GM19238 (cell line): ENCODE results near the gene SPSB4.
"Not testable (repeated sequence)": the region's sequence is repeated elsewhere in the genome, so short reads cannot be mapped to it uniquely, and the experiment has no call there.

Source experiments
- DNase-seq: peaks from one replicate; pipeline ENCODE4 v3.0.0; 2011; ENCODE audit warnings: low spot score; ENCODE audit not compliant: insufficient read length

Gene SPSB4

DNA sequence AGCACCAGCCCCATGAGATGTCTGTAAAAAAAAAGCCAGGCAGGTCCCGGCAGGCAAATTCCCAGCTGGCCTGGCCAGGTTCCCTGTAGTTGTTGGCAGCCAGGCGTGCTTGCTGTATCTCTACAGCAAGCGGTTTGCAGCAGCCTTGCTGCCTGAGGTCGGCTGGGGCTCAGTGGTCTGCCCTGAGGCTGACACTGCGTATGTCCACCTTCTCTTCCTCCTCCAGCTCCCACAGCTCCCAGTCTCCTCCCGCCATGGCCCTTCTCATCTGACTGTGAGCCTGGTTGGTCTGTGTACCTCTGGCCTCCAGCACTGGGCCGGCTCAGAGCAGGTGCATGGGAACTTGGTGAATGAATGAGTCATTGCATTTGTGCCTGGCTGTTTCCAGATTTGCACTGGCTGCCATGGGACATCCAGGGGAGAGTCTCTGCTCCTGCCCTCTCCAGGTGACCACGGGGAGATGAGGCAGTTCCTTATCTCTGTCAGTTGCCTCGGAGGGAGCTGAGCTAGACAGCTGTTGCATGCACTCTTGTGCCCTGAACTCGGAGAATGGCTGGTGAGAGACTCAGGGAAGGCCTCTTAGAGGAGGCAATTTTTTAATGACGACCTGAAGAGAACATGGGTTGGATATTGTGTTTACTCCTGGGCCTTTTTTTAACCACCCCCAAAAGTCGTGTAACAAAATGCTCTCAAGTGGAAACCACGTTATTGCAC is 43.0 kb downstream of the SPSB4 start:
- DNase-seq = no peak

GRCh38 chr3:141094790-141095545 is 43.8 kb downstream of the SPSB4 start:
- no peak for DNase-seq

- no peak for DNase-seq
Observed at GRCh38 chr3:141095546-141095937, 44.4 kb downstream of the SPSB4 start.

GRCh38 chr3:141096164-141096563 is 45.0 kb downstream of the SPSB4 start:
- no peak for DNase-seq

DNA sequence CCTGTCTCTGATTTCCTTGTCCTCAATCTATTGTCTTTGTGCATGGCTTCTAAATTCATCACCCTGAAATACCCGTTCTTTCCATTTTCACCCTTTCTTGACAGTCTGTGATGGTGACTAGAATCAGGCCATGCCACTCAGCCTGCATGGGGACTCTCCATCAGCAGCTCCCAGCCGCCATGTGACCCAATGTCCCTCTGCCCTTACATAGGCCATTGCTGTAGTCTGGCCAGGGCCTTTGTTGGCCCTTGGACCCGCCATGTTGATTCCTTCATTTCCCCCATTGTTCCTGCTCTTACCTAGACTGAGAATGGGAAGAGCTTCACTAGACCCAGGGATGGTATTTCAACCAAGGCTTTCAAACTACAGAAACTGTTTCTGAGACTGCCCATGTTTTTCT is 45.8 kb downstream of the SPSB4 start:
- no peak for DNase-seq

DNA sequence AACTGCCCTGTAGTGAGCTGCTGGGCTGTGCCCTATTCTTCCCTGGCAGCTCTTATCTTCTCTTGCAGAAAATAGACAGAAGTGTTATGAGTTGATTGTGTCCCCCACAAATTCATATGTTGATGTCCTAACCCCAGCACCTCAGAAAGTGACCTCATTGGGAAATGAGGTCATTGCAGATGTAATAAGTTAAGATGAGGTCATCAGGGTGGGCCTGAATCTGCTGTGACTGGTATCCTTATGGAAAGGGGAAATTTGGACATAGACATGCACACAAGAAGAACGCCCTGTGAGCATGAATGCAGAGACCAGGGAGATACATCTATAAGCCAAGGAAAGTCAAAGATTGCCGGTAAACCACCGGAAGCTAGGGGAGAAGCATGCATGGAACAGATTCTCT is 49.0 kb downstream of the SPSB4 start:
- no peak for DNase-seq

GRCh38 chr3:141100531-141101320 is 49.6 kb downstream of the SPSB4 start:
- no peak for DNase-seq

GRCh38 chr3:141102372-141102771 is 51.2 kb downstream of the SPSB4 start:
- DNase-seq = no peak

- no peak for DNase-seq
Observed at GRCh38 chr3:141103067-141103466, 51.9 kb downstream of the SPSB4 start.

GRCh38 chr3:141103503-141103902 is 52.4 kb downstream of the SPSB4 start:
- DNase-seq = no peak

- DNase-seq = no peak
Observed at GRCh38 chr3:141104151-141104821, 53.1 kb downstream of the SPSB4 start.

DNA sequence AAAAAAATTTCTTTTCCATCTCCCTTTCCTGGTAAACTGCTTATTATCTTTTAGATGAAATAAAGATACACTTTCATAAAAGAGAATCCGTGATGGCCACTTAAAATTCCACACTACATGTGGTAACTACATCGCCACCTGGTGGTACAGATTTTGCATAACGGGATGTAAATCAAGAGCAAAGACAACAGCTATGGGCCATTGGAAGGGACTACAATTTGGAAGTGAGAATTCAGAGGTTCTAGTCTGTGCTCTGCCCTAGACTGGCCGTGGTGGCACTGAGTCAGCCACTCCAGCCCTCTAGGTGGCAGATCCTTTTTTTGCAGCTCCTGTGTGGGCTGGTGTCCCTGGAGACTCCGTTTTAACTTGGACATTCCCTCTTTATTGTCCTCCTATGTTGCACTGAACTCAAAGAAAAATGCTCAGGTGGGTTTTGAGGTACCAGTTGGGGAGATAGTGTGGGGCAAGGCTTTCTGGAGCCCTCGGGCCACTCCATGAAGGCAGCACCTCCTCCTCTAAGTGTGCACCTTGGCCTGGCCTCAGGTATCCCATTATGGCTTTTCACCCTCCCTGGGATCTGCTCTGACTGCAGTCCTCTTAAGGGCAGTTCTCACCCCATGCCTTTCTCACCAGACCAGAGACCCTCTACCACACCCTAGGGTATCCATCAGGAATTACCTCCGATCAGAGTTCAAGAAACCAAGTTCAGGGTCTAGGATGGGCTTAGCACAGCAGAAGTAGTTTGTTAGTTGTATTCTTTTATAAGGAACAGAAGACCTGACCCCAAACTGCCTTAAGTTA is 54.9 kb downstream of the SPSB4 start:
- DNase-seq = peak; percentile 27

DNA sequence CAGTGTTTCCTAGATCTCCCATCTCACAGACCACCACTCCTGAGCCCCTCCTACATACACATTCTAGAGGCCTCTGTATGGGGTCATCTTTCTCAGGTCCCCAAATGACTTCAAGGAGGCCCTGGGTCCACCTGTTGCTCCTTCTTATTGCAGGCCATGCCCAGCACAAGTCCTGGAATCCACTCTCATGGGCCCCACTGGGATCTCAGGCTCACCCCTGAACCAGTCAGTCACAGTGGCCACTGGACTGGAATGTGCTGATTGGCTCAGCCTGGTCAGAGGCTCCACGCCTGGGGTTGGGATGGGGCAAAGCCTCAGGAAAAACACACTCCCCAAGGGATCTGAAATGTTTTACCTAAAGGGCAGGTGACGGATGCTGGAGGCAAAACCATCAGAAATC is 55.7 kb downstream of the SPSB4 start:
- DNase-seq = no peak

DNA sequence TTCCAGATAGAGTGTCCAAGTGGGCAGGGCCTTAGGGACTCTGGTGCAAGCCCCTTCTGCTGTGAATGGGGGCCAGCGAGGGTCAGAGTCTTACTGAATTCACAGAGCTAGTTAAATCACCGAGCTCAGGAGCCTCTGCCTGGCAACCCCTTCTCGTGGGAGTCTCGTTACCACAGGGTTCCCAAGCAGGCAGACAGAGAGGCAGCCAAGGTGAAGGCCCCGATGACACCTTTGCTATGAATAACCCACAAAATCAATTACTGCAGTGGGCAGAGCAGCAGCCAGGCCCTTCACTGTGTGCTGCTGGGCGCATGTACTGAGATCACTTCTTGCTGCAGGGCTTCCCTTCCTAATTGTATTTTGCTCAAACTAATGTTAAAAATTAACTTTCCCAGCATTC is 56.9 kb downstream of the SPSB4 start:
- DNase-seq = no peak

DNA sequence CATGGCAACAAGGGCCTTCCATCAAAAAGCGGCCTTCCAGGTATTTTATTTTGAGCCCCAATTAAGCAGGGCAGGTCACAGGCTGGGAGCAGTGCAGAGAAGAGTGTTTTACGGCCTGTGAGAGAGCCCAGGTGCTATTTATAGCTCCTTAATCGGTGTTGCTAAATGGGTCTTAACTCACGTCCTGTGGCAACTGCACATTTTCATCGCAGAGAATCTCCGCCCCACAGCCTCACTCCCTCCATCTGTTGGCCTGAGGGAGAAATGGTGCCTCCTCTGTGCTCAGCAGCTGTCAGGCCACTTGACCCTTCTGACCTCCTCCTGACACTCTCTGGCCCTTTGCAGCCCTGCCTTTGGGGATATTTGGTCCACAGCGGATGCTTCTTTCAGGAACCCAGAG is 58.6 kb downstream of the SPSB4 start:
- no peak for DNase-seq

DNA sequence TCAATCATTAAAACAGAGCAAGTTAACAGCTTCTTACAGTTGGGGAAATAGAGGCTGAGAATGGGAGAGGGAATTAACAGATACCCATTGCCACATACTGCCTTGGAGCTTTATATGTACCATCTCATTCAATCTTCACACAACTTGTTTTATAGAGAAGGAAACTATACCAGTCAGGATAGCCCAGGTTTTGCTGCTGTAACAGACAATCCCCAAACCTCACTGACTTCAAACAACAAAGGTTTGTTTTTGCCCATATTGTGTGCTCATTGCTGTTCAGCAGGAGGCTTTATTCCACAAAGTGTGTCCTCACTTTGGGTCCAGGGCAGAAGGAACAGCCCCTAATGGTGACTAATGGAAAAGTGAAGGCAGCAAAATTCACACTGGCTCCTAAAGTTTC is 59.2 kb downstream of the SPSB4 start:
- no peak for DNase-seq

DNA sequence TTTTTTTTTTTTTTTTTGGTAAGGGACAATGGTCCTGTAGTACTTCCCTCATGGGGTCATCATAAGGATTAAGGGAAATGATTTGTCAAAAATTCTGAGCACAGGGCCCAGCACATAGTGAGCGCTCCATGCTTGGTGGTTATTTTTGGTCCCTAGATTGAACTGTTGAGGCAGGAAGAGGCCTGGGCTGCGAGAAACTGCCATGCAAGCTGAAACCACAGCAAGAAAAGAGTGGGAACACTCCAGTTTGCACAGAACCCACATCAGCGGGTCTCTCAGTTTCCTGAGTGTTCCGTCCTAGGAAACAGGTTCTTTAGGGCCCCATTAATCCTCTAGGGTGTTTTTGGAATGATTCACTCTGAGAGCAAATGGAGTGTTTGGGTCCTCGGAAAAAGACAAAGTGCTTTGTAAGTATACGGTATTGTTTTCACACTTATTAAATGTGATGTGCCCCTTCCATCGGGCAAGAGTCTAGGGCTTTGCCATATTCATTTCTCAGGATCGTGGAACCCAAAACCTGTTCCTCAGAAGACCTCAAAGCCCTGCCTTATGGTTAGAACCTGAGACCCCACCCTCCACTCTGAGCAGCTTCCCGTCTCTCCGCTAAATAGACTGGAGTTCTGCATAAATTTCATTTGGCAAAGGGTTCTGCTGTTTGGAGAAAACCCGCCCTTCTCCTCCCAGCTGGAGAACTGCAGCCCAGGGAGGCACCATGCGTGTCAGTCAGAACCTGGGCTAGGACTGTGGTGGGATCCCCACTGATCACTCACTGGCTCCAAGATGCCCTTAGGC is 60.4 kb downstream of the SPSB4 start:
- DNase-seq = no peak

GRCh38 chr3:141112686-141113297 is 61.6 kb downstream of the SPSB4 start:
- DNase-seq = no peak

GRCh38 chr3:141113680-141114079 is 62.5 kb downstream of the SPSB4 start:
- not testable (repeated sequence) for DNase-seq
